Stimulated activated CD4-positive, alpha-beta T cell treated with anti-CD3 and anti-CD28 coated beads, Interleukin-12 subunit alpha, Interleukin-12 subunit beta, amount 100 ng/mL, for 24 hours (primary cell): ENCODE results near the gene IFT81.
A peak's percentile ranks its signal among the peaks of the same experiment; 100 is the strongest.
"Not testable (repeated sequence)": the region's sequence is repeated elsewhere in the genome, so short reads cannot be mapped to it uniquely, and the experiment has no call there.

Source experiments
- DNase-seq, 2 experiments: peaks; one replicate each; pipeline ENCODE4 v3.0.0-alpha.2; 2020; ENCODE audit warnings: low read depth in 2 of 2

Gene IFT81

GRCh38 chr12:110244372-110244771, 120.2 kb downstream of the IFT81 start:
- DNase-seq, result no peak

GRCh38 chr12:110244829-110245228, 120.7 kb downstream of the IFT81 start:
- no peak for DNase-seq

GRCh38 chr12:110245369-110245772, 121.2 kb downstream of the IFT81 start:
- peak; percentile 6 to 25 for DNase-seq

- DNase-seq, result no peak
Measured at GRCh38 chr12:110246636-110247339, 122.6 kb downstream of the IFT81 start.

DNA sequence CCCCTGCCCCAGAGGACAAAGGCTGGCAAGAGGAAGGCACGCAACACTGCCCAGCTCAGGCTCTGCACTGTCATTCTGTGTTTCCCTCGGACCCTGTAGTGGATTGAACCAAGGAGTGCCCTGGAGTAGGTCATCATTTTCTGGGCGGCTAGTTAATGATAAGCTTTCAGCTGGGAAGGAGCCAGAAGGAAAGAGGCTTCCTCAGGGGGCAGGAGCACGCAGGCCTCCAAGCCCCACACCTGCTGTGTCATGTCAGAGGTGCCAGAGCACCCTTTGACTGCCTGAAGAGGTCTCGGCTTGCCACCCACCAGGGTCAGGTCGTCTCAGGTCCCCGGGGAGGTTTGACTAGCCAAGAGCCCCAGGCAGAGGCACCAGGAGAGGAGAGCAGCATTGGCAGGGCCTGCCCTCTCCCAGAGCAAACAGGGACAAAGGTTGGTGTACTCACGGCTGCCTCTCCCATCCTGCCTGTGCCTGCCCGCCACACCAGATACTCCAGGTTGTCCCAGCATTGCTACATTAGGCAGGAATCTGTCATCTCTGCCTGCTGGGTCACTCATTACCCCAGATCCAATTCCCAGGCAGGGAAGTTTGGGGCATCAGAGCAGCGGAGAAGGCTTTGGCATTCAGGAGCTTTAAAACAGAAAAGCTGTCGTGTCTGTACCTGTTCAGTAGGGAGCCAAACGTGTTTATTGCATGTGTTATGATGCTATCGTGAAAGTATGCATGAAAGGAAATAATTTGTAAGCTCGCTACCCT, 123.4 kb downstream of the IFT81 start:
- no peak for DNase-seq

- no peak for DNase-seq
Measured at GRCh38 chr12:110248096-110248447, 123.9 kb downstream of the IFT81 start.

GRCh38 chr12:110249105-110249504, 124.9 kb downstream of the IFT81 start:
- no peak for DNase-seq

DNA sequence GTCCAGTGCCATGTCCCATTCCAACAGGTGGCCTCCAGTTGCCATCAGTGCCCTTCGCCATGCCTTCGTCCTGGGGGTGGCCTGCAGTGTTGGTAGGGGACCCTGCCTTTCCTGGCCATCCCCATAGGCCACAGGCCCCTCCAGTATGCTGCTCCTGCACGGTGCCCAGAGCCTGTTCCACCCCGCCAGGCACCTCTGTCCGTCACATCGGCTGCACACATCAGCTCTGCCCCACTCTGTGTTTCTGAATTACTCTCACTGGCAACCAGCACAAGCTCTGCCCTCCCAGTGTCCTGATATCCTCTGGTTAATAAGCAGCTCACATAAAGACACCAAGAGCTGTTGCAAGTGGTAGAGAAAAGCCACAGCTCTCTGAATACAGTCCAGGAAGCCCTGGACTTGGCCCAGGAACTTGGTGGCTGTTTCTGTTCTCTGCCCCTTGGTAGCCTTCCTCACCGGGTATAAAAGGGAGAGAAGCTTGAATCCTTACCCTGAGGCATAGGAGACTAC, 125.6 kb downstream of the IFT81 start:
- DNase-seq, result no peak

GRCh38 chr12:110251381-110251780, 127.2 kb downstream of the IFT81 start:
- DNase-seq, result no peak

GRCh38 chr12:110252716-110253115, 128.6 kb downstream of the IFT81 start:
- no peak for DNase-seq

DNA sequence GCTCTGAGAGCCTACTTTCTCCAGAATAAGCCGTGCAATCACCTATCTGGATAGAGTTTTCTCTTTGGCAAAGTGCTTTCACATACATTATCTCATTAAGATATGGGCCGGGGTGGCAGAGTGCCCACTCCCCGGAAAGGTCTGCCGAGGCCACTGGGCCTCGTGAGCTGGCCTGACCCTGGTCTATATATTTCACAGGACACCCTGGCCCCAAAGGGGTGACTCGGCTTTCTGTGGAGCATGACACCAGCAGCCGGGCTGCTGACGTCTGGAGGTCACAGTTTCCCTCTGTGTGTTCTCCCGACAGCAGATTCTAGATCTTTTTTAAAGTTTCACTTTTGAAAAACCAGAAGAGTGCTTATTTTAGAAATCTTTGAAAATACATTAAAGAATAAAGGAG, 129.0 kb downstream of the IFT81 start:
- no peak for DNase-seq

DNA sequence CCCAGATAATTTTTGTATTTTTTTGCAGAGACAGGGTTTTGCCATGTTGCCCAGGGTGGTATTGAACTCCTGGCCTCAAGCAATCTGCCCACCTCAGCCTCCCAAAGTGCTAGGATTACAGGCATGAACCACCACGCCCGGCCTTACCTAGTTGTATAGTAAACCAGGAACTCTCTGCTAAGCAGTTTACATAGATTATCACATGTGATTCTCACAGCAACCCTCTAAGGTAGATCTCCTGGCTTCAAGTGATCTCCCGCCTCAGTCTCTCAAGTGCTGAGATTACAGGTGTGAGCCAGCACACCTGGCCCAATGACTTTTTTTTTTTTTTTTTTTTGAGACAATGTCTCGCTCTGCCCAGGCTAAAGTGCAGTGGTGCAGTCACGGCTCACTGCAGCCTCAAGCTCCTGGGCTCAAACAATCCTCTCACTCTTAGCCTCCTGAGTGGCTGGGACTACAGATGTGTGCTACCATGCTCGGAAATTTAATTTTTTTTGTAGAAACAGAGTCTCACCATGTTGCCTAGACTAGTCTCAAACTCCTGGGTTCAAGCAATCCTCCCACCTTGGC, 130.9 kb downstream of the IFT81 start:
- no peak for DNase-seq

- not testable (repeated sequence) for DNase-seq
Measured at GRCh38 chr12:110255890-110256456, 131.8 kb downstream of the IFT81 start.

GRCh38 chr12:110256780-110257431, 132.7 kb downstream of the IFT81 start:
- DNase-seq, result no peak

- no peak for DNase-seq
Measured at GRCh38 chr12:110258466-110258865, 134.3 kb downstream of the IFT81 start.

DNA sequence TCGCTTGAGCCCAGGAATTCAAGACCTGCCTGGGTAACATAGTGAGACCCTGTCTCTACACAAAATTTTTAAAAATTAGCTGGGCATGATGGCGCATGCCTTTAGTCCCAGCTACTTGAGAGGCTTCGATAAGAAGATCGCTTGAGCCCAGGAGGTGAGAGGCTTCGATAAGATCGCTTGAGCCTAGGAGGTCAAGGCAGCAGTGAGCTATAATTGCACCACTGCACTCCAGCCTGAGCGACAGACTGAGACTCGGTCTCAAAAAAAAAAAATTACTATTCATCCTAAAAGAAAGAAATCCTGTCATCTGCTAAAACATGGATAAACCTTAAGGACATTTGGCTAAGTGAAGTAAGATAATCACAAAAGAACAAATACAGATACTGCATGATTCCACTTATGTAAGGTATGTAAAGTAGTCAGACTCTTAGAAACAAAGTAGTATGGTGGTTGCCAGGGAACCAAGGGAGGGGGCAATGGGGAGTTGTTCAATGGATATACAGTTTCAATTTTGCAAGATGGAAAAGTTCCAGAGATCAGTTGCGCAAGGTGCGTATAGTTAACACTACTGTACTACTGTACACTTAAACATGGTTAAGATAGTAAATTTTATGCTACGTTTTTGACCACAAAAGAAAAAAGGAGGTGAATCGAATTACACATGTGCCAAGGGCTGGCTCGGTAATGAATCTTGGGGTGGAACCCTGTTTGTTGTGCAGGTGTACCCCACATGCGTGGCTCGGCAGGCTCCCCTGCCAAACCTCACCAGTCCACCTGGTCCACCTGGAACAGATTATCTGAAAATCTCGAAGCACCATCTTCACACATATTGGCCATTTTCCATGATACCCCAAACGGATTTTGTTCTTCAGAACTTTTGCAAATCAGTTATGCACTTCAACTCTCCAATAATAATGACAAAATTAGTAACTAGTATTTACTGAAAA, 138.6 kb downstream of the IFT81 start:
- DNase-seq, result no peak

- DNase-seq, result no peak
Measured at GRCh38 chr12:110266381-110266960, 142.3 kb downstream of the IFT81 start.

- no peak for DNase-seq
Measured at GRCh38 chr12:110266980-110267620, 142.9 kb downstream of the IFT81 start.
